ENCODE results near the gene HOXB9.

HOXB9 gene

GRCh38 chr17:48626245-48627117 lies at the start of gene HOXB9:
TSS of gene HOXB9 (minus strand) at chr17:48626358. CDS start at chr17:48626269, 89 bp downstream.
- DNase-seq (ENCODE audit: low read depth), result no peak

- no peak for DNase-seq (ENCODE audit: low read depth)
Observed at GRCh38 chr17:48672340-48672739, 46.2 kb upstream of the HOXB9 start.

GRCh38 chr17:48671697-48672171 lies 45.6 kb upstream of the HOXB9 start:
- peak; percentile 46 for DNase-seq (ENCODE audit: low read depth)

- no peak for DNase-seq (ENCODE audit: low read depth)
Observed at GRCh38 chr17:48663134-48663924, 37.2 kb upstream of the HOXB9 start.

GRCh38 chr17:48655913-48656312 lies 29.8 kb upstream of the HOXB9 start:
- DNase-seq (ENCODE audit: low read depth), result no peak

- no peak for DNase-seq (ENCODE audit: low read depth)
Observed at GRCh38 chr17:48649741-48650140, 23.6 kb upstream of the HOXB9 start.

- DNase-seq (ENCODE audit: low read depth), result no peak
Observed at GRCh38 chr17:48647963-48648245, 21.7 kb upstream of the HOXB9 start.

GRCh38 chr17:48647103-48647962 lies 21.2 kb upstream of the HOXB9 start:
- DNase-seq (ENCODE audit: low read depth), result no peak

- no peak for DNase-seq (ENCODE audit: low read depth)
Observed at GRCh38 chr17:48646183-48647102, 20.3 kb upstream of the HOXB9 start.

- DNase-seq (ENCODE audit: low read depth), result no peak
Observed at GRCh38 chr17:48645639-48646182, 19.6 kb upstream of the HOXB9 start.

GRCh38 chr17:48644910-48645557 lies 18.9 kb upstream of the HOXB9 start:
- no peak for DNase-seq (ENCODE audit: low read depth)

- DNase-seq (ENCODE audit: low read depth), result no peak
Observed at GRCh38 chr17:48644159-48644558, 18.0 kb upstream of the HOXB9 start.

- DNase-seq (ENCODE audit: low read depth), result no peak
Observed at GRCh38 chr17:48643697-48644012, 17.5 kb upstream of the HOXB9 start.

- no peak for DNase-seq (ENCODE audit: low read depth)
Observed at GRCh38 chr17:48642843-48643696, 16.9 kb upstream of the HOXB9 start.

GRCh38 chr17:48642059-48642842 lies 16.1 kb upstream of the HOXB9 start:
- DNase-seq (ENCODE audit: low read depth), result no peak

GRCh38 chr17:48641541-48642058 lies 15.4 kb upstream of the HOXB9 start:
- DNase-seq (ENCODE audit: low read depth), result no peak

- no peak for DNase-seq (ENCODE audit: low read depth)
Observed at GRCh38 chr17:48640858-48641180, 14.7 kb upstream of the HOXB9 start.

- DNase-seq (ENCODE audit: low read depth), result no peak
Observed at GRCh38 chr17:48639982-48640857, 14.1 kb upstream of the HOXB9 start.
